Lung (tissue), 12 donors: ENCODE results near the gene RIMS4. TPM values are rescaled to one million over a fixed set of nuclear protein-coding genes. Genes with fewer than 3 reads are reported as not detected.
"Not testable (repeated sequence)": the region's sequence is repeated elsewhere in the genome, so short reads cannot be mapped to it uniquely, and the experiment has no call there.

Experiments
- ATAC-seq: fragments of 200-7000 bp; cut with Tn5 transposase; one replicate; pipeline ENCODE4 v1.9.1; 2020; ENCODE audit warnings: moderate number of reproducible peaks; ENCODE audit not compliant: insufficient read depth, low FRiP score
- DNase-seq, 3 donors: peaks; one replicate each; pipeline ENCODE4 v3.0.0-alpha.2; 2013 to 2017
- H3K27ac ChIP-seq, 2 donors: one replicate each; pipeline ENCODE4 v1.5.1; 2013; ENCODE audit warnings: mild to moderate bottlenecking in 2 of 2, moderate library complexity in 2 of 2, control low read depth in 1 of 2, inconsistent platforms in 1 of 2, low read depth in 1 of 2, low read length in 1 of 2
- H3K27me3 ChIP-seq, 3 donors: one replicate each; pipeline ENCODE4 v1.5.1; 2013; ENCODE audit warnings: low read length in 2 of 3; ENCODE audit not compliant: control insufficient read depth in 3 of 3, insufficient read depth in 3 of 3
- H3K36me3 ChIP-seq, 4 donors: one replicate each; pipeline ENCODE4 v1.5.1; 2013; ENCODE audit warnings: low read length in 4 of 4, mild to moderate bottlenecking in 1 of 4, moderate library complexity in 1 of 4; ENCODE audit not compliant: control insufficient read depth in 4 of 4, insufficient read depth in 4 of 4
- H3K4me1 ChIP-seq, 5 donors: one replicate each; pipeline ENCODE4 v1.5.1; 2013; ENCODE audit warnings: low read length in 5 of 5, mild to moderate bottlenecking in 2 of 5, moderate library complexity in 1 of 5; ENCODE audit not compliant: control insufficient read depth in 5 of 5, insufficient read depth in 5 of 5
- H3K4me3 ChIP-seq: one replicate; pipeline ENCODE4 v1.5.1; 2013; ENCODE audit warnings: mild to moderate bottlenecking, control low read depth, moderate library complexity
- H3K9ac ChIP-seq, 2 donors: one replicate each; pipeline ENCODE4 v1.5.1; 2013; ENCODE audit warnings: low read length in 2 of 2, control low read depth in 1 of 2; ENCODE audit not compliant: insufficient read depth in 1 of 2
- H3K9me3 ChIP-seq, 4 donors: one replicate each; pipeline ENCODE4 v1.5.1; 2013; ENCODE audit warnings: low read length in 3 of 4, mild to moderate bottlenecking in 1 of 4, moderate library complexity in 1 of 4; ENCODE audit not compliant: control insufficient read depth in 4 of 4, insufficient read depth in 3 of 4
- CTCF ChIP-seq: IDR thresholded peaks from 2 replicates; pipeline ENCODE4 v1.5.1; 2012; ENCODE audit warnings: mild to moderate bottlenecking; ENCODE audit errors: control extremely low read depth, extremely low read depth
- WGBS, 2 donors: extraction: QIAGEN DNeasy Blood & Tissue Kit; methylation state at CpG; one replicate each; pipeline ENCODE4 v1.1.7; 2013; 5-methylcytosine and 5-hydroxymethylcytosine counted together
- polyA plus RNA-seq, 2 donors: library from polyadenylated mRNA; stranded (reverse); fragments of 200-250 nt; gene quantifications; one replicate each; pipeline ENCODE4 v1.2.1, GENCODE V29; 2013
- total RNA-seq, 2 donors: library from RNA; depleted of rRNA in 1 of 2; stranded (reverse); fragments of >200 nt in 1 of 2; gene quantifications; one replicate each; pipeline ENCODE4 v1.2.1, GENCODE V29; 2014 to 2021
- donor health status: control.
- donor health status: control.
- donor health status: Bipolar disorder and iron deficiency.
- donor health status: healthy.
- donor health status: DM: yes; HTN: yes; CAD: no.

RIMS4 gene
- total and polyA plus RNA-seq, 4 donors, result 0.43 to 5.6 (median 1.6) TPM

- H3K4me1 ChIP-seq, result peaks cover 0 to 3% (median 0%) of the 10 kb centered on the region in 5 donors
- no peak overlapping the region for H3K27ac ChIP-seq
- no peak for TF ChIP-seq CTCF
- ATAC-seq, result no peak
- peaks cover 0 to 6% (median 2%) of the 10 kb centered on the region in 4 donors for H3K9me3 ChIP-seq
- WGBS, 2 donors, result 92 to 93% methylated on average over 5 of the region's 5 CpGs
- H3K27me3 ChIP-seq, result no peaks in the 10 kb centered on the region
- no peak for DNase-seq
- no peak overlapping the region for H3K9ac ChIP-seq
- H3K36me3 ChIP-seq, result no peaks in the 10 kb centered on the region
- H3K4me3 ChIP-seq, result no peak overlapping the region
Measured at GRCh38 chr20:44829688-44830087, 19.3 kb upstream of the RIMS4 start.

GRCh38 chr20:44828640-44829039 is 18.3 kb upstream of the RIMS4 start:
- no peak for TF ChIP-seq CTCF
- no peaks in the 10 kb centered on the region for H3K27me3 ChIP-seq
- peaks cover 0 to 6% (median 2%) of the 10 kb centered on the region in 4 donors for H3K9me3 ChIP-seq
- DNase-seq, result no peak
- ATAC-seq, result no peak
- H3K27ac ChIP-seq, result no peak overlapping the region
- no peak overlapping the region for H3K9ac ChIP-seq
- H3K36me3 ChIP-seq, result no peaks in the 10 kb centered on the region
- 55 to 72% methylated on average over 2 of the region's 2 CpGs for WGBS, 2 donors
- no peaks in the 10 kb centered on the region for H3K4me1 ChIP-seq
- H3K4me3 ChIP-seq, result no peak overlapping the region

GRCh38 chr20:44827401-44827800 is 17.1 kb upstream of the RIMS4 start:
- ATAC-seq (no peak), DNase-seq (no peak)
- H3K9ac ChIP-seq, result no peak overlapping the region
- no peaks in the 10 kb centered on the region for H3K36me3 ChIP-seq
- H3K27ac ChIP-seq, result no peak overlapping the region
- no peak for TF ChIP-seq CTCF
- no peak overlapping the region for H3K4me3 ChIP-seq
- WGBS, 2 donors, result 14 to 28% methylated on average over 1 of the region's 1 CpG
- H3K27me3 ChIP-seq, result no peaks in the 10 kb centered on the region
- H3K4me1 ChIP-seq, result no peaks in the 10 kb centered on the region
- H3K9me3 ChIP-seq, result peaks cover 0 to 4% (median 2%) of the 10 kb centered on the region in 4 donors

GRCh38 chr20:44821576-44821975 is 11.2 kb upstream of the RIMS4 start:
- not testable (repeated sequence) for H3K27ac ChIP-seq, H3K4me3 ChIP-seq, DNase-seq, H3K4me1 ChIP-seq, H3K9ac ChIP-seq, H3K36me3 ChIP-seq, ATAC-seq, H3K27me3 ChIP-seq, H3K9me3 ChIP-seq
- 91 to 95% methylated on average over 6 of the region's 6 CpGs for WGBS, 2 donors
